ENCODE results near the gene S100P.

DNA sequence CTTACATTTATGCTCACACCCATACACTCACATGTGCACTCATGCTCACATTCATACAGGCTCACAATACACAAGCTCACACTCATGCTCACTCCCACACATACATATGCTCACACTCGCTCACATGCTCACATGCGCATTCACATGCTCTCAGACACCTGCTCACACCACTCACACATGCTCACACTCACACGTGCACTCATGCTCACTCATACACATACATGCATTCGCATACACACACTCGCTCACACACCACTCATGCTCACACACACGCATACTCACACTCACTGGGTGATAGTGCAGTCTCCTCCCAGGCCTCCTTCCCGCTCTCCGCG lies 28.4 kb upstream of the S100P start:
- TF ChIP-seq, protein P1, sequence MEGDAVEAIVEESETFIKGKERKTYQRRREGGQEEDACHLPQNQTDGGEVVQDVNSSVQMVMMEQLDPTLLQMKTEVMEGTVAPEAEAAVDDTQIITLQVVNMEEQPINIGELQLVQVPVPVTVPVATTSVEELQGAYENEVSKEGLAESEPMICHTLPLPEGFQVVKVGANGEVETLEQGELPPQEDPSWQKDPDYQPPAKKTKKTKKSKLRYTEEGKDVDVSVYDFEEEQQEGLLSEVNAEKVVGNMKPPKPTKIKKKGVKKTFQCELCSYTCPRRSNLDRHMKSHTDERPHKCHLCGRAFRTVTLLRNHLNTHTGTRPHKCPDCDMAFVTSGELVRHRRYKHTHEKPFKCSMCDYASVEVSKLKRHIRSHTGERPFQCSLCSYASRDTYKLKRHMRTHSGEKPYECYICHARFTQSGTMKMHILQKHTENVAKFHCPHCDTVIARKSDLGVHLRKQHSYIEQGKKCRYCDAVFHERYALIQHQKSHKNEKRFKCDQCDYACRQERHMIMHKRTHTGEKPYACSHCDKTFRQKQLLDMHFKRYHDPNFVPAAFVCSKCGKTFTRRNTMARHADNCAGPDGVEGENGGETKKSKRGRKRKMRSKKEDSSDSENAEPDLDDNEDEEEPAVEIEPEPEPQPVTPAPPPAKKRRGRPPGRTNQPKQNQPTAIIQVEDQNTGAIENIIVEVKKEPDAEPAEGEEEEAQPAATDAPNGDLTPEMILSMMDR (IDR thresholded peaks at IDR 0.05), result no peak
- TF ChIP-seq EZH2 (IDR thresholded peaks at IDR 0.05), result no peak

All from neural progenitor cell (in vitro differentiated cells).